HG03066 (cell line): ENCODE measurements around the gene ENPEP.
"Not testable (repeated sequence)": the region's sequence is repeated elsewhere in the genome, so short reads cannot be mapped to it uniquely, and the experiment has no call there.

Experiments
- ATAC-seq: cut with Tn5 transposase; IDR thresholded peaks from one replicate; pipeline ENCODE4 v1.9.1; 2021; ENCODE audit warnings: low read depth; ENCODE audit not compliant: unreplicated experiment

The ENPEP gene

GRCh38 chr4:110515676-110516075 lies 39.7 kb downstream of the ENPEP start:
- no peak for ATAC-seq

GRCh38 chr4:110516106-110516922 lies 40.4 kb downstream of the ENPEP start:
- peak; percentile 75 for ATAC-seq

DNA sequence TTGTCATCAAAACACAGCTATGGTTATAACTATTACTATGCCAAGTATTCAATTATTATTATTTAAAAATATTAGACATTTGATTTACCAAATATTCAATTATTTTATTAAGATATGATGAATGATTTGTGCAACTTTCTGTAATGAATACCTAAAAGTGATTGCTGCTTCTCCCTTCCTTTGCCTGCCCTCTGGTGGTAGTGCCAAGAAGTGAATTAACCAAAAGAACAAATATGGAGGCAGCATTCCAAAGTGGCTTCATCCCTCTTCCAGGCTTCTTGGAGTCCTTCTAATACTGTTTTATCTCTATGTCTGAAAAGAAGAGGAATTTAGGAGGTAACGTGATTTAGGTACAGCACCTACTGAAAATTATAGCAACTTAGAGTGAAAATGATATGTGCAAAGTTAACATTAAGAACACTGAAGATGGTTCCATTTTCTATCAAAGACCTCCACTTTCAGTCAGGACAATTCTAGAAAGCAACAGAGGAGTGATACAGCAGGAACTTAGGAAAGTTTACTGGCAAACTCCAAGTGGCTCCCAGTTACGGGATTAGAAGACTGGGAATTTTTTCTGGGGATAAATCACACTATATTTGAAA lies 43.0 kb downstream of the ENPEP start:
- no peak for ATAC-seq

- ATAC-seq, result no peak
Measured at GRCh38 chr4:110520886-110521285, 44.9 kb downstream of the ENPEP start.

- ATAC-seq, result no peak
Measured at GRCh38 chr4:110526589-110526988, 50.6 kb downstream of the ENPEP start.

DNA sequence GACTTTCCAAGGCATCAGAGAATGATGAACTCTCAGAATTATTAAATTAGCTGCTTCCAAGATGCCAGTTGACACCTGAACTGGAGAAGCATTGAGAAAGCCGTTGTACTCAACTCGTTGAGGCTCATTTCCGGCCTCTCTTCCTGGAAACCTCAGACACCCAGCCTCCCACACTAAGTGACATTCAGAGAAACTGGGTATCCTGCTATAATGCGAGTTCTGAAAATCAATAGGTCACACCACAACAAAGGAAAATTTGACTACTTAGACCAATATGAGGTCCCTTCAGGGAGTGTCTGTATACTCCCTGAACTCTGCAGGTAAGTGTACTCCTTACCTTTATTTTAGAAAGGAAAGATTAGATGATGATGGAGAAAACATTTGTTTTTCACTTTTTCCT lies 51.2 kb downstream of the ENPEP start:
- ATAC-seq, result no peak

DNA sequence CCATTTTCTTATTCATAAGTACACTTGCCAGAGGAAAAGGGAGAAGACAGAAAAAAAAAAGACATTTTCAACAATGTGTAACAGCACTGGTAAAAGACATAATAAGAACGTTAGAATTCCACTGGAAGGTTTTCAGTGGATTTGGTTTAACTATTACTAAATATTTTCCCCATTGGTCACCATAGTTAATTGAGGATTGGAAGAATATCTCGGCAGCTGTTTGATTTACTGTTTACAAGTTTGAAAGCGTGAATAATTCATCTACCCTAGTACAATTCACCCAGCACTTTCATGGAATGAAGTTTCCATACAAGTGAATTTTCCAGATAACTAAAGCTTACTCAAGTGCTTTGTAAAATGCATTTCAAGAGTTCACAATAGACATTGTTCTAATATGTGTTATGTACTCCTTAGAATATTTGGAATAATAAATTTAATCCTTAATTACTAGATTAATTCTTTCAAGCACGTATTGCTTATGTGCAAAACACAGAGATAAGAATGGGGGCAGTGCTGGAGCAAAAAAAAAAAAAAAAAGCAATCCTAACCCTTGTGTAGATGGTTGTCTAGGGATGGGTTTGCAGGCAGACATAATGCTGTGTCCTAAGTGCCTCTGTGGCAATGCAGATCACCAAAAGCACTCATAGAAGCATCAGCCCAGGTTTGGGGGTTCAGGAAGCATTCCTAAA lies 57.1 kb downstream of the ENPEP start:
- ATAC-seq, result no peak

GRCh38 chr4:110533590-110533910 lies 57.6 kb downstream of the ENPEP start:
- ATAC-seq, result no peak

- no peak for ATAC-seq
Measured at GRCh38 chr4:110533940-110534339, 58.0 kb downstream of the ENPEP start.

DNA sequence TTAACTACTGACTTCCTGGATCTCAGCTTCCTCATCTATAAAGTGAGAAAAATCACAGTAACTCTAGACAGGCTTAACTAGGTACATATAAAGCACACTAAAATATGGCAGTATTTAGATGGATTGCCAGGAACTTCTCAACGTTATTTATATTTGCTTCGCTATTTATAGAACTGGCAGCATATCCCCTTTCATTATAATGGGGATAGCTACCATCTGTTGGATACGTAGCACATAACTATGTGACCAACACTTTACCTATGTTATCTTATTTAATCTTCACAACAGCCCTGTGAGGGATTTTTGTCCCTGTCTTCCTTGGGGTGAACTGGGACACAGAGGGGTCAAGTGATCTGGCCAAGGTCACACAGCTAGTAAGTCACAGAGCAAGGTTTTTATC lies 64.6 kb downstream of the ENPEP start:
- ATAC-seq, result no peak

GRCh38 chr4:110540982-110541451 lies 65.1 kb downstream of the ENPEP start:
- no peak for ATAC-seq

DNA sequence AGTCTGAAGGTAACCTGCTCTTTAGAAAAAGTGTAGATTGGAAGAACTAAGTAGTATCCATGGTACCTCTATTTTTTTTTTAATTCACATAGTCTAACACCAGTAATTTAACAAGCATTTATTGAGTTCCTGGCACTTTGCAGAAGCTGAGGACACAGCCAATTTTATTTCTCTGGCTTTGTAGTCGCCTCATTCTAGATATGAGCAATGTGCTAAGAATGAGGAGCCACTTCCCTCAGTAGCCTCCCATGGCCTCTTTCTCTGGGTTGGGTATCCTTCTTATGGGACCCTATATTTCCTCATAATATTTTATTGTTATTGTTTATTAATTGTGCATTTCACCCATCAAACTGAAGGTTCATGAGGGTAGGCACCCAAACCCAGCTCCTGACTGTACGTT lies 67.6 kb downstream of the ENPEP start:
- no peak for ATAC-seq

DNA sequence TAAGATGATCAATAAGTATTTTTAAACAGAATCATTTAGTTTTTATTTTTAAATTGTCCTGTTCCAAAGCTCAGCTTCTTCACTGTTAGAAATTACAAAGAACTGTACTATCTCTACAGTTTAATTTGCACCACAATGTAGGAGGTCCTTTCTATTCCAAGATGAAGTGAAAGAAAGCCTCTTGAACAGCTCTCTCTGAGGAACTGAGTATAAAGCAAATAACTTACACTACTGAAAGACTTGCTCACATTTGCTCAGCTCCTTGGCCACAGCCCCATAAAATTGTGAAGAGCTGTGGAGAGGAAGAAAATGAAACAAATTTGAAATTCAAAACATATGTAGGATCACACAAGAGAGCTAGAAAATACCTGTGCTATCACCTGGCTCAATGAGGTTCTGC lies 68.6 kb downstream of the ENPEP start:
- no peak for ATAC-seq

DNA sequence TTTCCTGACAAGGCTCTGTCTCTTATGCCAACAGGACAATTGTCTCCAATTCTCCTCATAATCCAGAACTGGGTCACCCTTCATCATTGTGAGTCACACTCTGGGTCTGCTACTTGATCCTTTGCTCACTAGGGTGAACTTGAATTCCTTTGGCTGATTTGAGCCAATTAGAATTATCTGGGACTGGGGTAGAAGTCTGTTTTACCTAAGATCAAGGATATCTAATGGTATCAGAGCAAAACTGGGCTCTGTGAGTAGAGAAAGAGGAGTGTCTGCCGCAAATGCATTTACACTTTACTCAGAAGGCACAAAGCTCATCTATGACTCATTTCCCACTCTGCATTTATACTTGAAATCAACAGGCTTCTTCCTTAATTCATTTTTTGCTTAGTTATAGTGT lies 74.3 kb downstream of the ENPEP start:
- ATAC-seq, result no peak

DNA sequence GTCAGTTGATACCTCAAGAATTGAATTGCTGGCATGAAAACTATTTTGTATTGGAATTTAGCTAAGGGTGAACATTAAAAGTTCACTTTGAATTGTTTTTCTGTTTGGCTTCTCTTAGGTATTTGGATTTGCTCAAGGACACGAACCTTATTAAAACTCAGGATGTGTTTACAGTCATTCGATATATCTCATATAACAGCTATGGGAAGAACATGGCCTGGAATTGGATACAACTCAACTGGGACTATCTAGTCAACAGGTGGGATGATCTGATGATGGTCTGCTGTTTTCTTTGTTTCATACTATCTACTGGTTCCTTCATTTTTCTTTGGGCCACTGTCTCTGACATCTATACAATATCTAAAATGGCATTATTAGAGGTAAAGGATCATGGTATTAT lies 77.2 kb downstream of the ENPEP start:
- no peak for ATAC-seq

DNA sequence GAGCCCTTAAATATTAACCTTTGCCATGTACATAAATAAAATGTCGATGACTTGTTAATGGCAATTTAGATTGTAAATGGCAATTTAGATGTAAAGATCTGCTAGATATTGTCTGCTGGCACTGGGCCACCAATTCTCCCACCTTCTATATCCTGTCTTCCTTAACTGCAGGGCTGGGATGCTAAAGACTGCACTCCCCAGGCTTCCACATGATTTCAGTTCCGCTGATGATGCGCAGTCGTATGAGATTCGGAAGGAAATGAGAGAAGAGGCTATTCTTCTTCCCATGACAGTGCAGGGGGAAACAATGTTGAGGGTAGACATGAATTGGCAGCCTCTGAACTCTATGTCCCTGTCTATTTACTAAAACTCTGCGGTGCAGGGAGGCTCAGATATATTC lies 91.3 kb downstream of the ENPEP start:
- no peak for ATAC-seq

- not testable (repeated sequence) for ATAC-seq
Measured at GRCh38 chr4:110576696-110577095, 100.7 kb downstream of the ENPEP start.

DNA sequence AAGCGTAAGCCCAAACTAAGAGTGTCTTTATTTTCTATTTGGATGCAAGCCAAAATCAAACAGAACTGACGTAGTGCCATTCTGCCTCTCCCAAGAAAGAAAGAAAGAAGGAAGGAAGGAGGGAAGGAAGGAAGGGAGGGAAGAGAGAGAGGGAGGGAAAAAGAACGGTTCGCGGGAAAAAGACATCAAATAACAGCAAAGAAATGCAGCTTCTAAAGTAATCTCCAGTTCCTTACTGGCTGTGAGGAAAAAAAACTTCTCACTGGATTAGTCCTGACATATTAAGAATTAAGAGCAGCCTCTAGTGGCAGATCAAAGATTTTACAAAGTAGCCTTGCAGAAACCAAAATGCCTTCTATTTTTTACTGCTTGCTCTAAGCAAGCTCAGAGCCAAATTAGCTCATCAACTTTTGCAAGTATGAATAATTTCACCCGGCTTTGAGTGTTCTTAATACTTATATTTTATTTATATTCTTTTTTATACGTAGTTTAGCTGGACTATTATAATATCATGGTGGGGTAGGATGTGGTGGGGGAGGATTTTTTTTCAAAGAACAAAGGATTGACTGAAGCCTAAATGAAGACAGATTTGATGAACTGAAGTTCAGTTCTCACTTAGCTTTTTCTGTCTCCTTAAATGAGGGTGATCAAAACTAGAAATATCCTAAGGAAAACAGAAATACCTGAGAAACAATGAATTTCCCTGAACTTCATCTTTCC lies 110.3 kb downstream of the ENPEP start:
- ATAC-seq, result no peak

- no peak for ATAC-seq
Measured at GRCh38 chr4:110587666-110588285, 111.8 kb downstream of the ENPEP start.

GRCh38 chr4:110589297-110589696 lies 113.3 kb downstream of the ENPEP start:
- ATAC-seq, result no peak

GRCh38 chr4:110595583-110595982 lies 119.6 kb downstream of the ENPEP start:
- no peak for ATAC-seq
